Panc1 (cell line): Measurements from ENCODE around the gene RIPOR3.

Source experiments
- CTCF ChIP-seq: fragments of 450-650 bp; IDR thresholded peaks from 2 replicates; pipeline ENCODE4 v1.5.1; 2017; ENCODE audit warnings: mild to moderate bottlenecking
- SIN3A ChIP-seq: IDR thresholded peaks from 2 replicates; pipeline ENCODE4 v1.6.1; 2012; ENCODE audit warnings: low read depth, mild to moderate bottlenecking, low read length, moderate library complexity, borderline replicate concordance; ENCODE audit not compliant: insufficient read depth

GRCh38 chr20:50729901-50730764, 38.8 kb upstream of the RIPOR3 start:
- TF ChIP-seq CTCF (no peak), SIN3A (no peak)
